GM10266 (cell line): ENCODE measurements around the gene CCM2.
"Not testable (repeated sequence)": the region's sequence is repeated elsewhere in the genome, so short reads cannot be mapped to it uniquely, and the experiment has no call there.

Experiments
- DNase-seq: peaks from one replicate; pipeline ENCODE4 v3.0.0; 2012; ENCODE audit errors: extremely low spot score
- CTCF ChIP-seq: IDR thresholded peaks from 2 replicates; pipeline ENCODE4 v1.5.1; 2012; ENCODE audit warnings: mild to moderate bottlenecking, low read depth; ENCODE audit not compliant: control insufficient read depth, insufficient read depth; ENCODE audit errors: missing control alignments

Gene CCM2

GRCh38 chr7:45031829-45032228 lies 31.8 kb downstream of the CCM2 start:
- no peak for DNase-seq
- TF ChIP-seq CTCF = no peak

GRCh38 chr7:45032421-45032820 lies 32.4 kb downstream of the CCM2 start:
- no peak for TF ChIP-seq CTCF
- no peak for DNase-seq

- TF ChIP-seq CTCF = no peak
- DNase-seq = no peak
These were observed 33.4 kb downstream of the CCM2 start for GRCh38 chr7:45033261-45033930.

- TF ChIP-seq CTCF = no peak
- DNase-seq = no peak
These were observed 33.9 kb downstream of the CCM2 start for GRCh38 chr7:45033931-45034290.

GRCh38 chr7:45034710-45035109 lies 34.7 kb downstream of the CCM2 start:
- DNase-seq = not testable (repeated sequence)

GRCh38 chr7:45035371-45035770 lies 35.4 kb downstream of the CCM2 start:
- DNase-seq = no peak
- no peak for TF ChIP-seq CTCF

GRCh38 chr7:45035893-45036292 lies 35.9 kb downstream of the CCM2 start:
- no peak for TF ChIP-seq CTCF
- no peak for DNase-seq

- DNase-seq = no peak
- no peak for TF ChIP-seq CTCF
These were observed 36.3 kb downstream of the CCM2 start for GRCh38 chr7:45036317-45036716.
